NCI-H345 treated with DMSO at 0.1 percent for 48 hours (cell line): ENCODE results near the gene SDK1.

Experiments used
- DNase-seq: peaks from one replicate; lab custom pipeline; 2025; ENCODE audit not compliant: unreplicated experiment; lab: John Stamatoyannopoulos, UW

The SDK1 gene

GRCh38 chr7:3778345-3778744 is 477.3 kb downstream of the SDK1 start:
- DNase-seq: no peak

- no peak for DNase-seq
Observed at GRCh38 chr7:3780016-3780415, 479.0 kb downstream of the SDK1 start.

GRCh38 chr7:3780525-3780924 is 479.5 kb downstream of the SDK1 start:
- no peak for DNase-seq

- no peak for DNase-seq
Observed at GRCh38 chr7:3781607-3782006, 480.6 kb downstream of the SDK1 start.

- no peak for DNase-seq
Observed at GRCh38 chr7:3787717-3788264, 486.7 kb downstream of the SDK1 start.

GRCh38 chr7:3790803-3791202 is 489.8 kb downstream of the SDK1 start:
- no peak for DNase-seq

DNA sequence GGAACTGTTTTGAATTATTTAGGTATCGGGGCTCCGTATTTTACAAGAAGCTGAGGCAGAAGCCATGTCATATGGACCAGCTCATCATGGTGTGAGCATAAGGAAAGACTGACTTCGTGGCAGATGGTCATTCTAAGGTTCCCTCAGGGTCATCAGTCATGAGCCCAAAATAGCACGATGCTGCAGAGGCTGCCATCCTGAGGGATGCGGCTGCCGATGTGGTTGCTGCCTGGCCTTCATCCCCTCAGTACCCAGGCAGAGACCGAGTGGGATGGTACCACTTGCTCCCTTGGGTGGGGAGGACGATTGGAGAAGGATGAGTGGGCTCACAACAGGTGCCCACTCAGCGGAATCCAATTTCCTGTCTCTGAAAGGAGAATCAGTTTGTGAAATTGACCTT is 490.3 kb downstream of the SDK1 start:
- no peak for DNase-seq

GRCh38 chr7:3795141-3795540 is 494.1 kb downstream of the SDK1 start:
- no peak for DNase-seq

DNA sequence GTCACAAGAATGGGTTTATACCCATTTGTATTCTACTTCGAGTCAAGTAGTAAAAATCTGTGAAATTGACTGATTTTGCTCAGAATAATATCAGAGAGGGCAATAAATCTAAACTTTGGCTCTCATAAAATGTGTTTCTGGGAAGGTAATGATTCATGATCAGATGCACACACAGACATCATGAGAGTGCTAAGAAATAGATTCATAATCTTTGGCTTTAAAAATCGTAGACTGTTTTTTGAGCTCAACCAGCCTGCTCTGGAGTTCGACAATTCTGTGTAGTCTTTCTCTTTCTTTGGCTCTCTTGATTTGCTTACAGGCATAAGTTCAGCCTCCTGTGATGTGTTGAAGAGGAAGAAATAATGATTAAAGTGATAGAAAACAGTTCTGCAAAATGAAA is 494.7 kb downstream of the SDK1 start:
- DNase-seq: no peak

GRCh38 chr7:3805151-3805550 is 504.1 kb downstream of the SDK1 start:
- no peak for DNase-seq

DNA sequence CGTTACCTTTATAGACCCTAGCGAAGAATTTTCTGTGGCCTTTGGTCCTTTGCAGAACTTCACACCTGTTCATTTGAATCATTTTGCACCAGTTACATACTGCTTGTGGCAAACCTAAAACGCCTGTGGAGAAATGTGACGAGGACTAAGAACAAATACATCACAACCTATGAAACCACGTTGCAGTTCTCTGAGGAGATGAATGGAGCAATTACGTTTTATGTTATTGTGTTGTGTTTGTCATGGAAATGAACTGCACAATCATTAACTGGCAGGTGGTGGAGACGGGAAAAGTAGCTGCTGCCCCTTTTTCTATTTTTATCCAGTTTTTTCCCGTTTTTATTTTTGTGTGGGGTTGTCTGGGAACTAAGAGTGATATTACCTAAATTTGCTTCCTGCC is 505.5 kb downstream of the SDK1 start:
- DNase-seq: no peak

GRCh38 chr7:3807824-3808223 is 506.8 kb downstream of the SDK1 start:
- DNase-seq: no peak

DNA sequence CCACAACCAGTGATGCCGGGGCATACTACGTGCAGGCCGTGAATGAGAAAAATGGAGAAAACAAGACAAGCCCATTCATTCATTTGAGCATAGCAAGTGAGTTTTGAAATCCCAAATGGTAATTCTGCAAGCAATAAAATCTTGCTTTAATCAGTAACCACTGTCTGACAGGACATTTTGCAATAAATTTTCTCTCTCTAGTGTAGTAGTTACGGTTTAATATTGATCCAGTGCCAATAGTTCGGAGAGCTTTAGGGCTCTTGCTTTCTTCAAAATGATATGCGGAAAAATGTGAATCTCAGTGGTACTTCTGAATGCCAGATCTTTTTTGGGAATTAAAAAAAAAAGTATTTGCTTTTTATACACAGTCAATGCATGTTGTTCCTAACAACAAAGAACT is 520.4 kb downstream of the SDK1 start:
- no peak for DNase-seq

GRCh38 chr7:3825491-3825890 is 524.4 kb downstream of the SDK1 start:
- DNase-seq: no peak

GRCh38 chr7:3832199-3832598 is 531.1 kb downstream of the SDK1 start:
- no peak for DNase-seq

DNA sequence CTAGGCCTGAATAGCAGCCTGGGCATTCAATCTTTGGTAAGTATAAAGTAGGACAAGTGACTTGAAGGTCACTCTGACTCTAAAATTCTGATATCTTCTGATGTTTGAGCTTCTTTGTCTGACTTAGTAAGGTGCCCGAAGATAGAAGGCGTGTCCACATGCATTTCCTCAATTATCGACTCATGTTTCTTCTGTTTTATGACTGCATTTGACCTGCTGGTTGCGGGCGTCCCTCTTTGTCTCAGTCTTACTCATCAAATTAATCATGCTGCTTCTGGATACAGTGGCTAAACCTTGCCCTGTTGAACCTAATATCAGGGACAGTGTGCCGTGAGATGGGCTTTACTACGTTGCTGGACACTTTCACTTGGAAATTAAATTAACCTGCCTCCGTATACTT is 534.1 kb downstream of the SDK1 start:
- DNase-seq: no peak

- DNase-seq: no peak
Observed at GRCh38 chr7:3836855-3837254, 535.8 kb downstream of the SDK1 start.

GRCh38 chr7:3844540-3845151 is 543.6 kb downstream of the SDK1 start:
- no peak for DNase-seq

DNA sequence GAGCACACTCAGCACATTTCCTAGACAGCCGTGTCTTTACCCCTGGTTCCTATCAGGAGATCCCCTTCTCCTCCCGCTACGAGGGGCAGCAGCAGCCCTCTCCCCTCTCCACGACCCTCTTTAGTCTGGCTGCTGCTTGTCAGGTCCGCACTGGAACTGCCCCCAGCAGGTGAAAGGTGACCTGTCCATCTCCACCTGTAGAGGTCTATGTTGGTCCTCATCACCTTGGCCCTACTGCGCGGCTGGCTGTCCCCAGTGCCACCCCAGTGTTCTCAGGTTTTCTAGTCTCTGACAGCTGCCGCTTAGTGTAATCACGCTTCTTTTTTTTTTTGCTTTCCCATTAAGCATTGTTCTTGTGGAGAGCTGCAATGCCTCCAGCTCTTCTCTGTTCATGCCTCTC is 545.7 kb downstream of the SDK1 start:
- no peak for DNase-seq

DNA sequence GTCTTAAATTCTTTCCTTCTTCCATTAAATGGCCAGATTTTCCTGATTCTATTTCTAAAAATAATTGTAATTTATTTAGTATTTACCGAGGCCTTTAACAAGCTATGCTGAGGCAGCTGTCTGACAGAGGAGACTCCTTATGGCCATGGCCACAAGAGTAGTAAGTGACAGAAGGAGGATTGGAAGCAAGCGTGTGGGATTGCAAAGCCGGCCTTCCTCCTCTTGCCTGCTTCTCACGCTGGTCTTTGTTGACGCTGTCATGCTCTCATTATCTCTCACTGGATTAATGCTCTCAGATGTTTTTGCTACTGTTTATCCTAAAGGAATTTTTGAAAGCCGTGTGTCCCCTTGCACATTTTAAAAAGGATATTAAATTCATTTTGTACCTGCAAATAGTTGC is 546.3 kb downstream of the SDK1 start:
- no peak for DNase-seq

DNA sequence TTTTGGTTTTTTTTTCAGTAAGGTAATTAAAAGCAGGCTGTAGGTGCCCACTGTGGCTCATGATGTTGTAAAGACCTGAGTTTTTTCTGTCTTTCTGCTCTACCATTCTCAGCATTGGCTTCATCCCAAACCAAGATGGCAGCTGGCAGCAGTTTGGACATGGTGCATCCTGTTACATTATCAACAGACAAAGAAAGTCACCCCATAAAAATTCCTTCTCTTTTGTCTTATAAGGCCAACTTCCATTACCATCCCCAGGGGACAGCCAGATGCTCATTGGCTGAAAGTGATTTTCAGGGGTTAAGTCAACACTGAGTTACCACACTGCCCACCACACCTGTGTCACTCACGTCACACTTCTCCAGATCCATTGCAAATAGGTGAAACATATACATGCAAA is 558.4 kb downstream of the SDK1 start:
- no peak for DNase-seq

GRCh38 chr7:3860932-3861331 is 559.9 kb downstream of the SDK1 start:
- no peak for DNase-seq

DNA sequence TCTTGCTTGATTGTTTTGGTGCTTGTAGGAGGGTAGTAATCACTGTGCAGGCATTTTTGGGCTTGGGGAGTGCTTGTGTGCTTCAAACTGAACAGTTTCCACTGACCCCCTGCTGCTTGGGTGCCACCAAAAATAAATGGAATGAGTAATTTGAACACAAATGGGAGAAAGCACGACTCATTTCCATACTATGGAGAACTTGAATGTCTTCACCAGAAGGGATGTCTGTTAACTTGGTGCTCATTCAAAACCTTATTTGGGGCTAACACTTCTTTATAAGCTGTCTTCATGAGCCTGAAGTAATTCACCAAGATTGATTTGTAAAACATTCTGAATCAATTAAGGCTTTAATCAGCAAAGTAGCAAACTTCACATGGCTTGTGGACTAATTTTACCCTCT is 560.3 kb downstream of the SDK1 start:
- no peak for DNase-seq
